PC-3 (cell line): Measurements from ENCODE around the gene CD4. TPM values are rescaled to one million over a fixed set of nuclear protein-coding genes. Genes with fewer than 3 reads are reported as not detected.

Experiments
- ATAC-seq: fragments of 200-7000 bp; cut with Tn5 transposase; 2 replicates; pipeline ENCODE4 v1.9.1; 2020; ENCODE audit warnings: mild to moderate bottlenecking, moderate library complexity
- BruUV-seq: library from RNA; stranded (reverse); fragments of 400-500 nt; replicated peaks from 2 replicates; lab custom pipeline; 2021; lab: Mats Ljungman, UMichigan
- CTCF ChIA-PET: fragments of 300-600 bp; sonication (Branson Sonifier 250); formaldehyde crosslinking; loops from one replicate; lab custom pipeline; 2022; ENCODE audit warnings: antibody characterized with exemption; lab: Charles Lee
- POLR2A ChIA-PET: fragments of 300-600 bp; sonication (Branson Sonifier 250); formaldehyde crosslinking; loops from one replicate; lab custom pipeline; 2022; ENCODE audit warnings: antibody characterized with exemption; ENCODE audit not compliant: unreplicated experiment; lab: Charles Lee
- DNase-seq: peaks from one replicate; pipeline ENCODE4 v3.0.0-alpha.2; 2015
- H2AFZ ChIP-seq: fragments of 300-600 bp; sonication (generic); 2 replicates; pipeline ENCODE4 v1.6.0; 2016; ENCODE audit warnings: antibody characterized with exemption, low read length
- H3F3A ChIP-seq: fragments of 300-600 bp; sonication (generic); one replicate; pipeline ENCODE4 v1.6.0; 2017; ENCODE audit warnings: antibody characterized with exemption, low read length, control low read depth, mild to moderate bottlenecking; ENCODE audit not compliant: unreplicated experiment
- H3K27ac ChIP-seq: fragments of 300-600 bp; sonication (generic); 2 replicates; pipeline ENCODE4 v1.5.1; 2016; ENCODE audit warnings: mild to moderate bottlenecking, low read length
- H3K27me3 ChIP-seq: fragments of 300-600 bp; sonication (generic); 2 replicates; pipeline ENCODE4 v1.6.1; 2016; ENCODE audit warnings: low read length, mixed read lengths
- H3K36me3 ChIP-seq: fragments of 300-600 bp; sonication (generic); 2 replicates; pipeline ENCODE4 v1.6.1; 2016; ENCODE audit warnings: low read depth, mixed run types, low read length, mixed read lengths
- H3K4me1 ChIP-seq: fragments of 300-600 bp; sonication (generic); 2 replicates; pipeline ENCODE4 v1.5.1; 2016; ENCODE audit warnings: low read length; ENCODE audit not compliant: insufficient read depth
- H3K4me2 ChIP-seq: fragments of 300-600 bp; sonication (generic); 2 replicates; pipeline ENCODE4 v1.6.0; 2016; ENCODE audit warnings: low read length
- H3K4me3 ChIP-seq: fragments of 300-600 bp; sonication (generic); 2 replicates; pipeline ENCODE4 v1.5.1; 2016; ENCODE audit warnings: mild to moderate bottlenecking, low read length, mixed read lengths
- H3K79me2 ChIP-seq: fragments of 300-600 bp; sonication (generic); 2 replicates; pipeline ENCODE4 v1.6.1; 2017; ENCODE audit warnings: low read length, mixed read lengths
- H3K9ac ChIP-seq: fragments of 300-600 bp; sonication (generic); 2 replicates; pipeline ENCODE4 v1.6.0; 2016; ENCODE audit warnings: mild to moderate bottlenecking, low read length
- H3K9me2 ChIP-seq: fragments of 300-600 bp; sonication (generic); replicated peaks from 2 replicates; pipeline ENCODE4 v1.6.1; 2016; ENCODE audit warnings: mixed run types, low read length, mixed read lengths
- H3K9me3 ChIP-seq: fragments of 300-600 bp; sonication (generic); 2 replicates; pipeline ENCODE4 v1.6.1; 2016; ENCODE audit warnings: low read length, mixed read lengths
- H4K20me1 ChIP-seq: fragments of 300-600 bp; sonication (generic); 2 replicates; pipeline ENCODE4 v1.6.1; 2016; ENCODE audit warnings: low read length, mixed read lengths
- CTCF ChIP-seq: fragments of 300-600 bp; sonication (generic); conservative IDR thresholded peaks from 2 replicates; pipeline ENCODE4 v1.5.1; 2017; ENCODE audit warnings: antibody characterized with exemption, low read depth, mild to moderate bottlenecking, low read length
- EZH2 ChIP-seq: fragments of 300-600 bp; sonication (generic); IDR thresholded peaks from one replicate; pipeline ENCODE4 v1.6.1; 2017; ENCODE audit warnings: antibody characterized with exemption, mild to moderate bottlenecking, low read length; ENCODE audit not compliant: unreplicated experiment
- EZH2phosphoT487 ChIP-seq: fragments of 300-600 bp; sonication (generic); IDR thresholded peaks from 2 replicates; pipeline ENCODE4 v1.6.1; 2018; ENCODE audit warnings: mild to moderate bottlenecking, antibody characterized with exemption, low read length, borderline replicate concordance
- intact Hi-C: fragments of 100-400 bp; cut with micrococcal nuclease; formaldehyde crosslinking; loops from 2 replicates; pipeline ENCODE4 v1.9.0; 2023
- total RNA-seq: library from RNA; depleted of rRNA; stranded (reverse); fragments of >200 nt; gene quantifications from 2 replicates; pipeline ENCODE4 v1.2.3, GENCODE V29; 2014

Gene CD4
- total RNA-seq, 1 experiment from 2014 or later, result not detected

- Histone ChIP-seq H3K9me3 (no peaks in the 10 kb centered on the region), H3K27me3 (no peaks in the 10 kb centered on the region), H3K4me3 (no peak overlapping the region), H3K36me3 (peaks cover 14% of the 10 kb centered on the region; the same call in 1 of the 2 replicates), H3F3A (no peaks in the 10 kb centered on the region), H3K9ac (no peak overlapping the region), H4K20me1 (peaks cover 4% of the 10 kb centered on the region; the same call in 1 of the 2 replicates), H3K27ac (no peak overlapping the region), H3K4me1 (peaks cover 12% of the 10 kb centered on the region), H3K4me2 (no peak overlapping the region), H3K9me2 (no peaks in the 10 kb centered on the region), H2AFZ (no peak overlapping the region), H3K79me2 (peaks cover 23% of the 10 kb centered on the region)
- DNase-seq (no peak), ATAC-seq (no peak)
- intact Hi-C loops, result loop anchor here (5.0 kb wide), 1 partner anchor 102 kb away; the partner anchor contains the start of genes CDCA3 and USP5
- no TSS peak for BruUV-seq
- ChIA-PET POLR2A (no interaction called here), CTCF (no interaction called here)
- no peak for TF ChIP-seq EZH2
- TF ChIP-seq CTCF, result no peak
- no peak for TF ChIP-seq EZH2phosphoT487
Observed at GRCh38 chr12:6750506-6750905, 38.8 kb upstream of the CD4 start.

DNA sequence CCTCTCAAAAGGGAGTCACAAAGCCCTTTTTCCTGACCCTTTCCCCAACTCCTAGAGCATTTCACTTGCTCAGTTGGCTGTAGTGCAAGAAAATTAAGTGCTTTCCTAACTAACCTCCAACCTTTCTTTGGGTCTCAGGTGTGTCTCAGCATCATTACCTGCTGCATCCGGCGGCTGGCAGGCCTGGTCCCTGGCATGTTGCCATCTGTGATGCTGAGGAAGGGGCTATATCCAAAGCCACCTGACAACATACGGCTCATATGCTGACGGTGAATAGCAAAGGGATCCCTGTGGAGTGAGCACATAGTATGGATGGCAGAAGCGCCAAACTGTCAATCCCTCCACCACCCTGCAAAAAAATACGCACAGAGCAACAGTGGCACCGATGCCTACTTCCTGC lies 37.6 kb upstream of the CD4 start:
- Histone ChIP-seq H3K9me3 (no peaks in the 10 kb centered on the region), H3K36me3 (peaks cover 14% of the 10 kb centered on the region; the same call in 1 of the 2 replicates), H3K4me1 (peaks cover 12% of the 10 kb centered on the region), H3K27ac (no peak overlapping the region), H3K79me2 (peaks cover 23% of the 10 kb centered on the region), H3K9me2 (no peaks in the 10 kb centered on the region), H3K27me3 (no peaks in the 10 kb centered on the region), H3K4me3 (peak overlapping the region; percentile 91), H4K20me1 (peaks cover 4% of the 10 kb centered on the region; the same call in 1 of the 2 replicates), H3K9ac (peak overlapping the region; percentile 97), H2AFZ (no peak overlapping the region), H3F3A (no peaks in the 10 kb centered on the region), H3K4me2 (peak overlapping the region; percentile 99)
- POLR2A ChIA-PET, result interaction anchor here (0.6 kb wide), 1 partner anchor 25 kb away, joined by 4 read pairs; no protein-coding TSS in a partner anchor
- intact Hi-C loops, result loop anchor here (2.0 to 5.0 kb wide), 2 partner anchors 15 to 101 kb away; partner anchors contain the start of genes CDCA3, PTMS and USP5
- BruUV-seq, result no TSS peak
- CTCF ChIA-PET, result interaction anchor here (0.6 to 1.7 kb wide), 3 partner anchors 9 to 57 kb away, joined by 4 read pairs; no protein-coding TSS in a partner anchor
- ATAC-seq (no peak), DNase-seq (no peak)
- TF ChIP-seq EZH2phosphoT487 (no peak), EZH2 (no peak), CTCF (no peak)
